ENCODE results near the gene DLG2.

DLG2 gene

DNA sequence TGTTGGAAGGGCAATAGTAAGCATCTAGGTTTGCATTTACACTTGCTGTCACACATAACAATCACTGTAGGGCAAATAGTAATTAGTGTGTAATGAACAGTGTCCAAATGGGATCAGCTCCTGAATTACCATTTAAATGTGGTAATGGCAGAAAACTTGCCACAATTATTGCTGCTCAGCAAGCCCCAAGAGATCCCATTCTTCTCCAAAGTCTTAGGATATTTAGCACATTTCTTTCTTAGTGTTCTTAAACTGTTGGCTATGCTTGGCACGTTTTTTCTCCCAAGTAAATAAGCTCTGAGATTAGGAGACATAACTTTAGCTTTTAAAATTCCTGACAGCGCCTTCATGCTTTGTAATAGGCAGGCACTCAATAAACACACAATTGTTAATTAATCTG, 1037.0 kb downstream of the DLG2 start:
- TF ChIP-seq, protein P1, sequence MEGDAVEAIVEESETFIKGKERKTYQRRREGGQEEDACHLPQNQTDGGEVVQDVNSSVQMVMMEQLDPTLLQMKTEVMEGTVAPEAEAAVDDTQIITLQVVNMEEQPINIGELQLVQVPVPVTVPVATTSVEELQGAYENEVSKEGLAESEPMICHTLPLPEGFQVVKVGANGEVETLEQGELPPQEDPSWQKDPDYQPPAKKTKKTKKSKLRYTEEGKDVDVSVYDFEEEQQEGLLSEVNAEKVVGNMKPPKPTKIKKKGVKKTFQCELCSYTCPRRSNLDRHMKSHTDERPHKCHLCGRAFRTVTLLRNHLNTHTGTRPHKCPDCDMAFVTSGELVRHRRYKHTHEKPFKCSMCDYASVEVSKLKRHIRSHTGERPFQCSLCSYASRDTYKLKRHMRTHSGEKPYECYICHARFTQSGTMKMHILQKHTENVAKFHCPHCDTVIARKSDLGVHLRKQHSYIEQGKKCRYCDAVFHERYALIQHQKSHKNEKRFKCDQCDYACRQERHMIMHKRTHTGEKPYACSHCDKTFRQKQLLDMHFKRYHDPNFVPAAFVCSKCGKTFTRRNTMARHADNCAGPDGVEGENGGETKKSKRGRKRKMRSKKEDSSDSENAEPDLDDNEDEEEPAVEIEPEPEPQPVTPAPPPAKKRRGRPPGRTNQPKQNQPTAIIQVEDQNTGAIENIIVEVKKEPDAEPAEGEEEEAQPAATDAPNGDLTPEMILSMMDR (conservative IDR thresholded peaks at IDR 0.05; ENCODE audit: low read depth, low read length): no peak
- DNase-seq (ENCODE audit: low read depth): no peak
- H3K4me3 ChIP-seq (ENCODE audit: low read depth, low read length): no peak overlapping the region

DNA sequence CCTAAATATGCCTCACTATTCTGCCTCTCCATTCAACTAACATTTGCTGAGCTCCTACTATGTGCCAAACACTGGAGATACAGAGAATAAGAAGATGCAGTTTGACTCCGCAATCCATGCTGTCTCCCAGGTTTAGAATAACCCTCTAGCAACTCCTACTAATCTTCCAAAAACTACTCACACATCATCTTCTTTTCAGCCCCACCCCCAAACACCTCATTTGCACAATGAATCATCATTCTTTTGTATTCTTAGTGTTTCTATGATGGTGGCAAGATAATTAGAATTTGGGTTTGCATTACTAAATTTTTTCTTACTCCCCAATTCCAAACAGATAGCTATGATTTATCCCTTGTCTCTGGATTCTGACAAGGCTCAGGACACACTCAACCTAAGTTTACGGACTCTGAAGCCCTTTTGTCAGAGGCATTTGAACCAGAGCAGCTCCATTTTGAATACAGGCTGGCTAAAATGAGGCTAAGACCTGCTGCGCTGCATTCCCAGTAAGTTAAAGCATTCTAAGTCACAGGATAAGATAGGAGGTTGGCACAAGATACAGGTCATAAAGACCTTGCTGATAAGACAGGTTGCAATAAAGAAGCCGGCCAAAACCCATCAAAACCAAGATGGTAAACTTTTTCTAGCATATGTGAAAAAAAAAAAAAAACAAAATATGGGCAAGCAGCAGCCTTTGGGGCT, 1038.9 kb downstream of the DLG2 start:
- TF ChIP-seq, protein P1 (conservative IDR thresholded peaks at IDR 0.05; ENCODE audit: low read depth, low read length): no peak
- DNase-seq (ENCODE audit: low read depth): no peak
- no peak overlapping the region for H3K4me3 ChIP-seq (ENCODE audit: low read depth, low read length)

DNA sequence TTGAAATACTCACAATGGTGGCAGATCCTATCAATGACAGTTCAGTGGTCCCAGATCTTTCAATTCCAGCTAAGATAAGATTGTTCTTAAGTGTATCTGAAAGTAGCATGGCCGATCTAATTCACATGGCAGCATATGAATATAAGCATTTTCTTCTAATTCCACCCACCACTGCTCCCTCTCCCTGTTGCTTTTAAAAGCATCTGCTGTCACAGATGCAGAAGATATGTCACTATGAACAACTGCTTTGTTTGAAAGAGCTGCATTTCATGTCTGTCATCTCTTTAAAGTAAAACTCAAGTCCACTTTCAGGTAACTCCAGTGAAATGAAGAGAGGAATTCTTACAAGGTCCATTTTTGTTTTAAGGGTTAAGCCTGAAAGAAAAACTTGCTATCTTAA, 1044.0 kb downstream of the DLG2 start:
- TF ChIP-seq, protein P1 (conservative IDR thresholded peaks at IDR 0.05; ENCODE audit: low read depth, low read length): no peak
- no peak overlapping the region for H3K4me3 ChIP-seq (ENCODE audit: low read depth, low read length)
- DNase-seq (ENCODE audit: low read depth): no peak

DNA sequence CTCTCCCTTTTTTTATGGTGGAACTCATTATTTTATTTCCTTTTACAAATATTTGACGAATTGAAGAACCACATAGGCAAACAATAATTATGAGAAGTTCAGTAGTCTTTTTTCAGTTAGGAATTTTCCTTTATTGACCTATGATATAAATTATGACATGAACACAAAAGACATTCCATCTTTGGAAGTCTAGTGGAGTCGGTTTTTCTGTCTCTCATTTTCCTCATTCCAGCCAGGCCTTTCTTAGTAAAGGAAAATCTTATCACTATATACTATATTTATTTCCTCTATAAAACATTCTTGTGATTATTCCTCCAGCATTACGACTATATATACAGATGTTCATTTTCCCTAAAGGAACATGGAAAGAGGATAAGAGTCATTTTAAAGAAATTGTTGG, 1046.1 kb downstream of the DLG2 start:
- TF ChIP-seq, protein P1 (conservative IDR thresholded peaks at IDR 0.05; ENCODE audit: low read depth, low read length): no peak
- no peak for DNase-seq (ENCODE audit: low read depth)
- H3K4me3 ChIP-seq (ENCODE audit: low read depth, low read length): no peak overlapping the region

DNA sequence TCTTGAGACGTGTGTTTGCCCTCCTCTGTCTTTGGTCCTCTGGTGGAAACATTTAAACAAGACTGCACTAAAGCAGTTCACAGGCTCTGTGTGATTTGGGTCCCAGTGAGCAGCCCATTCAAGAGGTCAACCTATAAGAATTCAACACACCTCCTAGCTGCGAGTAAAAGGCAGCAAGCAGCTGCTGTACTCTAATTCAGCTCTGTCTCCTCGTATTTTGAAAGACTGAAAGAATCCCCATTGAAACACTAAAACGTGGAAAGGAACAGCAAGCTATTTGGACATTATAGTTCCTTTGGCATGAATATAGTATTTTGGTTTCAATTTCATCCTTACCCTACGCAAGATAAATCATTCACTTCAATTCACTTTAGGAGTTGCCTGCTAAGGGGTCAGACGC, 1046.7 kb downstream of the DLG2 start:
- no peak for DNase-seq (ENCODE audit: low read depth)
- TF ChIP-seq, protein P1 (conservative IDR thresholded peaks at IDR 0.05; ENCODE audit: low read depth, low read length): no peak
- no peak overlapping the region for H3K4me3 ChIP-seq (ENCODE audit: low read depth, low read length)

DNA sequence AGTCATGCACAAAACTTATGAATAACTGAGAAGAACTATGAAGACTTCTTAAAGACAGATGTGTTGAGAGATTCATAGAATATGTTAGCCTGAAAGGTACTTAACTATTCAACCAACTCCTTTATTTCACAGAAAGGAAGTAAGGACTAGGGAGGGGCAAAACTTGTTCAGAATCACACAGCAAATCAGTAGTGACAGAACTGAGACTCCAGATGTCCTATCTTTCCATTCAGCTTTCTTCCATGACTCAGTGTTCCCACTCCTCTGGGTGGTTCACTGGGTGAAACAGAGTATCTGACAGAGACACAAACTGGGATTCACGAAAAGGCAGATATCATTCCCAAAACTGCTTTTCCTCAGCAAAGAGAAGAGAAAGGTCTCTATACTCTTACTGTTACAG, 1053.3 kb downstream of the DLG2 start:
- no peak for DNase-seq (ENCODE audit: low read depth)
- H3K4me3 ChIP-seq (ENCODE audit: low read depth, low read length): no peak overlapping the region
- TF ChIP-seq, protein P1 (conservative IDR thresholded peaks at IDR 0.05; ENCODE audit: low read depth, low read length): no peak

DNA sequence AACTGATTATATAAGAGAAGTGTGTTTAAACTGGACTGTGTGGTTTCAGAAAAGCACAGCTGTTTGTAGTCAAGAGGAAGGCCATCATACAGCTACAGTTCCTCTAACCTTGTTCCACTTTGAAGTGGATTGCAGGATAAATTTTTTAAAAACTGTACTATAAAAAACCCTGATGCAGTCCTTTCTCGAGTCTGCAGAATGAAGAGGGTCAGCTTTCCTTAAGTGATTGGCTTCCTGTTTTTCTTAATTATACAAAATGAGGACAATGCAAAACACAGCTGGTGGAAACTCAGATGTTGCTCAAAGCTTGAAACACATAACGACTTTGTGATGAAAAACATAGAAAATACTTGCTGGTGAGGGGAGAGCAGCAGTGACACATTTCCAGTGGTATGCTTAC, 1060.5 kb downstream of the DLG2 start:
- TF ChIP-seq, protein P1 (conservative IDR thresholded peaks at IDR 0.05; ENCODE audit: low read depth, low read length): no peak
- DNase-seq (ENCODE audit: low read depth): no peak
- no peak overlapping the region for H3K4me3 ChIP-seq (ENCODE audit: low read depth, low read length)

Data from choroid plexus epithelial cell (primary cell).